HG03159 (cell line): Measurements from ENCODE around the gene SMIM10L2A.
"Not testable (repeated sequence)": the region's sequence is repeated elsewhere in the genome, so short reads cannot be mapped to it uniquely, and the experiment has no call there.

Source experiments
- ATAC-seq: cut with Tn5 transposase; IDR thresholded peaks from one replicate; pipeline ENCODE4 v1.9.1; 2021; ENCODE audit warnings: mild to moderate bottlenecking, moderate library complexity; ENCODE audit not compliant: unreplicated experiment

SMIM10L2A gene

DNA sequence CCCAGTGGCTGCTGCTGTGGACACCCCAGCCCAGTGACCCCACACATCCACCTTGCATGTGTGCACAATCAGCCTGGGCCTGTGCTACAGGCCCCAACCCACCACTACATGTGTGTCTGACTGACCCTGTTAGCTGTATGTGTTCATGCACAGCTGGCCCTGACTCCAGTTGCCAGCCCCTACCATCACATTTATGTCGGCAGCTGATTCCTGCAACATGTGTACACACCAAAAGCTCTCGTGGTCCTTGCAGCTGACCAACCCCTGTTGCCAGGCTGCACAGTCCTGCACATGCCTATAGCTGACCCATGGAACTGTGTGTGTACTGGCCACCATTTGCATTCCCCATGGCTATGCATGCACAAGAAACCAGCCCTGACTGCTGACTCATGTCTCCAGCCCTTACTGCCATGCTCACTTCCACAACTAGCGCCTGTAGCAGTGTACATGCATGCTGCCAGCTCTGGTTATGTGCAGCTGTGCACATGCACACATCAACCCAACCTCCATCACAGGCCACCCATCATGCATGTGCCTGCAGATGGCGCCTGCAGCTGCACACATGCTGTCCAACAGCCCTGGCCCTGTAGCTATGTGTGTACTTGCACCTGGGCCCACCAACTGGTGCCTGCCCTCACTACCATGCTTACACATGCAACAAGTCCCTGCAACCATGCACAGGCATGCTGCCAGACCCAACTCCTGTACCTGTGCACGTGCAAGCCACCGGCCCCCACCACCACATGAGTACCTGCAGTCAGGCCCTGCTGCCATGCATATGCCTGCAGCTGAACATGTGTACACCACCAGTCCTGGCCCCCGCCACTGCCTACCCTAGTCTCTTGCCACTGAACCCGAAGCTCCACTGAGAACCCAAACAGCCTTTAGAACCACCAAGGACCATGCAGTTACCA, 28.1 kb downstream of the SMIM10L2A start:
- no peak for ATAC-seq

DNA sequence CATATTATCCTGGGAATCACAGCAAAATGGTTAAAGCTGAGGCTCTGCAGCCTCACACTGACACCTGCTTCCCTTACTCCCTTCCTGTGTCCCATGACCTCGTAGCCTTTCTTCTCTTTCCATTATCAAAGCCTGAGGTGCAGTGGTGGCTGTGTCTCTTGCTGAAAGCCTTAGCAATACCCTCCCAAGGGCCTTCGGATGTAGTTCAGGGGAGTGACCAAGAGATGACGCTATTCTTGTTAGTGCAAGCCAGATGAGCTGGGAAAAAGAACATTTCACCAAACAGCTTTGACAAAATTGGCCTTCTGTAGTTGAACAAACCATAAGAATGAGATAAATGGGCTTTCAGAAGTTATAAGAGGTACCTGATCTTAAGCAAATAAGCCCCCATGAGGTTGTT, 31.6 kb downstream of the SMIM10L2A start:
- ATAC-seq = no peak

DNA sequence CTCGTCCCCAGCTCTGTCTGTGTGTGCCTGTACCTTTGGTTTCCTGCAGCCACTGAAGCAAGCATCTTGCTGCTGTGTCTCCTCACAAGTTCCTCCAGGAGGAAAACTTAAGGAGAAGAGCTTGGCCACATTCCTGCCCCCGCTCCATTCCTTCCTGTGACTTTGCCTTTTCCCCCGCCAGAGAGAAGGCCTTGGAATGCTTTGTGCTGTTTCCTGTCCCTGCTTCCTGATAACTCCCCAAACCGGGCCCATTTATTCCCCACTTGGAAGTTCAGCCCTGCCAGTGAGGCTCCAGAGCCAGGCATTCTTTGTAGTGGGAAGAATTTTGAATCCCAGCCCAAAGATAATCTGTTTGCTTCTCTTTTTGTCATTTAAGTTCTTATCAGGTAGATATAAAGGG, 33.1 kb downstream of the SMIM10L2A start:
- ATAC-seq = no peak

DNA sequence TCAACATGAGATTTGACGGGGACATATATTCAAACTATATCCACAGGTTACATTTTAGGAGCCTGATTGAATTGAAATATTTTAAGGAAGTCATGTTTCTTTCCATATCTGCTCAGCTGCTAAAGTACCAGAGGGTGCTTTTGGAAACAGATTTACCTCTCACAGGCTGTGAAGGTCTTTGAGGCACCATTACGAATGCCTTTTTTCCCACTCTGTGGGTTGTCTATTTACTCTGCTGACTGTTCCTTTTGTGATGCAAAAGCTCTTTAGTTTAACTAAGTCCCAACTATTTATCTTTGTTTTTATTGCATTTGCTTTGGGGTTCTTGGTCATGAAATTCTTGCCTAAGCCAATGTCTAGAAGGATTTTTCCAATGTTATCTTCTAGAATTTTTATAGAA, 40.0 kb downstream of the SMIM10L2A start:
- not testable (repeated sequence) for ATAC-seq

DNA sequence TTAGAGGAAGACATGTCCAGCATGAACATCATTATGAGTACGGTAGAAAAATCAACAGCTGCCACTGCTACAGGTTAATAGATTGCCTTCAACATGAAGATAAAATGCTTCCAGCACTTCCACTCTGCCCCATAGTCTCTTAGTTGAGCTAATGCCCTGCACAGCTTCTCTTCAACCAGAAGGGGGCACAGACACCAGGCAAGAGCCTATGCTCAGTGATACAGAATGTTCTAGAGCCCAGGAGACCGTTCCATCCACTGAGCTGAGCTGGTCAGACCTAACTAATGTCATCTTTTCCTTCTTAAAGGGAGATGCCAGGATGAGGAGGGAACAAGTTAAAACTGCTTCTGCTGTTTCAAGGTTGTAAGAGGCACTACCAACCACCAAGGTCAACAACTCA, 42.2 kb downstream of the SMIM10L2A start:
- ATAC-seq = no peak

DNA sequence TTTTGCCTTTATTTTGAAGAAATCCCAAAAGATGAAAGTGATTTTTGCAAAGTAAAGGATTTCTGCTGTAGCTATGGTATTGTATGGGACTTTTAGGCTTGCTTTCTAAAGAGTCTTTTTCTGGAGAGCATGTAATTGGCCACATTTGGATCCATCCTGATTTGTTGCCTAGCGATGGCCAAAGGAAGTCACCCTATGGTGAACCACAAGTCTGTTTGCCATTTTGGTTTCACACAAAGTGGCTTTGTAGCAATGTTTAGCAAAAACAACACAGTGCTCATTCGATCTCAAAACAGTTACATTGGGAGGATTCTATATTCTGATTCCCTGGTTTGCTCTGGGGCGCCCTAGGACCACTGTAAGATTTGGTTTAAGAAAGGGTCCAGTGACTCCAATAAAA, 54.6 kb downstream of the SMIM10L2A start:
- ATAC-seq = no peak

DNA sequence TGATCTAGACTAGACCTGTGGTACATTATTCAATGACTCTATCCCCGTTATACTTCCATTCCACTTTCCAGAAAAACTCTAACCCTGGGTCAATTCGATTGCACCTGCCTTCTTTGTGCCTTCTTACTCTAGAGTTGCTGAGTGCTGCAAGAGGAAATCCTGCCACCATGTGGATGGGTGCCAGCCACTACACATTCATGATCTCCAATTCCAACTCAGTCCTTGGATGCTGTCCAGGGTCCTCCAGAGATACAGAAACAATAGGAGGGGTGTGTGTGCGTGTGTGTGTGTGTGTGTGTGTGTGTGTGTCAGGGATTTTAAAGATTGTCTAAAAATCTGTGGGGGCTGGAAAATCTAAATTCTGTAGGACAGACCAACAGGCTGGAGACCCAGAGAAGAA, 55.8 kb downstream of the SMIM10L2A start:
- peak; percentile 63 for ATAC-seq
